CD4-positive, alpha-beta T cell treated with Interleukin-1 beta for 1 hour (primary cell): Measurements from ENCODE around the gene RBBP5.

Experiments
- DNase-seq, 2 donors: peaks; one replicate each; pipeline ENCODE4 v3.0.0-alpha.2; 2020 to 2022

Gene RBBP5

GRCh38 chr1:205129447-205130029, 7.8 kb upstream of the RBBP5 start:
- DNase-seq = no peak

- no peak for DNase-seq
These were observed 6.3 kb upstream of the RBBP5 start for GRCh38 chr1:205128050-205128449.

- DNase-seq = peak in 1 of 2 donors; percentile 5
These were observed 5.9 kb upstream of the RBBP5 start for GRCh38 chr1:205127646-205128045.

- DNase-seq = peak in 1 of 2 donors; percentile 6
These were observed 2.9 kb upstream of the RBBP5 start for GRCh38 chr1:205124726-205125125.

GRCh38 chr1:205122489-205122882, 708 bp upstream of the RBBP5 start:
- no peak for DNase-seq

GRCh38 chr1:205118752-205119151, 3.0 kb downstream of the RBBP5 start:
- DNase-seq = no peak

GRCh38 chr1:205111354-205111753, 10.4 kb downstream of the RBBP5 start:
- no peak for DNase-seq

GRCh38 chr1:205109711-205110110, 12.1 kb downstream of the RBBP5 start:
- no peak for DNase-seq

- no peak for DNase-seq
These were observed 12.5 kb downstream of the RBBP5 start for GRCh38 chr1:205109269-205109668.

- DNase-seq = no peak
These were observed 13.3 kb downstream of the RBBP5 start for GRCh38 chr1:205108464-205108863.

GRCh38 chr1:205107327-205107726, 14.5 kb downstream of the RBBP5 start:
- no peak for DNase-seq

GRCh38 chr1:205102404-205102803, 19.4 kb downstream of the RBBP5 start:
- no peak for DNase-seq

GRCh38 chr1:205098242-205098641, 23.5 kb downstream of the RBBP5 start:
- no peak for DNase-seq

- DNase-seq = no peak
These were observed 26.4 kb downstream of the RBBP5 start for GRCh38 chr1:205095422-205095821.

- no peak for DNase-seq
These were observed 30.6 kb downstream of the RBBP5 start for GRCh38 chr1:205091043-205091740.

- no peak for DNase-seq
These were observed 33.4 kb downstream of the RBBP5 start for GRCh38 chr1:205088341-205088740.

GRCh38 chr1:205084360-205084759, 37.4 kb downstream of the RBBP5 start, which contains the start of gene TMEM81:
Gene TMEM81 (minus strand): TSS chr1:205084460. CDS start chr1:205084320, 140 bp downstream.
- DNase-seq = no peak

GRCh38 chr1:205082431-205082830, 39.3 kb downstream of the RBBP5 start:
- DNase-seq = no peak

GRCh38 chr1:205077934-205078311, 43.9 kb downstream of the RBBP5 start:
- DNase-seq = no peak

GRCh38 chr1:205077158-205077933, 44.4 kb downstream of the RBBP5 start:
- DNase-seq = no peak

GRCh38 chr1:205076245-205076761, 45.5 kb downstream of the RBBP5 start:
- no peak for DNase-seq

- DNase-seq = no peak
These were observed 46.1 kb downstream of the RBBP5 start for GRCh38 chr1:205075642-205076155.

- no peak for DNase-seq
These were observed 47.3 kb downstream of the RBBP5 start for GRCh38 chr1:205074513-205074912.
